Heart left ventricle (tissue), 16 donors: ENCODE data around the gene AKTIP. TPM values are rescaled to one million over a fixed set of nuclear protein-coding genes. Genes with fewer than 3 reads are reported as not detected.

Experiments
- ATAC-seq, 4 donors: fragments of 200-7000 bp; cut with Tn5 transposase; one replicate each; pipeline ENCODE4 v1.9.1; 2020 to 2022; ENCODE audit warnings: moderate library complexity in 4 of 4, mild to moderate bottlenecking in 3 of 4, moderate number of reproducible peaks in 1 of 4
- DNase-seq, 5 donors: peaks; one replicate each; pipeline ENCODE4 v3.0.0-alpha.2; 2020
- H3K27ac ChIP-seq, 12 donors: fragments of 200-600 bp; sonication (generic) in 4 of 12; one replicate each; pipeline versions ENCODE4 v1.5.0 to v1.8.0; 2016 to 2022; ENCODE audit warnings: mild to moderate bottlenecking in 2 of 12
- H3K27me3 ChIP-seq, 9 donors: fragments of 200-600 bp; sonication (generic) in 2 of 9; one replicate each; pipeline versions ENCODE4 v1.5.1 to v1.8.0; 2016 to 2022; ENCODE audit warnings: mild to moderate bottlenecking in 3 of 9
- H3K36me3 ChIP-seq, 9 donors: fragments of 200-600 bp; sonication (generic) in 2 of 9; one replicate each; pipeline versions ENCODE4 v1.5.0 to v1.8.0; 2018 to 2022; ENCODE audit warnings: mild to moderate bottlenecking in 2 of 9
- H3K4me1 ChIP-seq, 12 donors: fragments of 200-600 bp; sonication (generic) in 4 of 12; one replicate each; pipeline versions ENCODE4 v1.5.0 to v1.8.0; 2016 to 2022; ENCODE audit warnings: mild to moderate bottlenecking in 3 of 12
- H3K4me3 ChIP-seq, 12 donors: fragments of 200-600 bp; sonication (generic) in 4 of 12; one replicate each; pipeline versions ENCODE4 v1.5.0 to v1.8.0; 2017 to 2022; ENCODE audit warnings: mild to moderate bottlenecking in 9 of 12, moderate library complexity in 4 of 12
- H3K9me3 ChIP-seq, 12 donors: fragments of 200-600 bp; sonication (generic) in 4 of 12; one replicate each; pipeline versions ENCODE4 v1.5.0 to v1.8.0; 2016 to 2022; ENCODE audit warnings: mild to moderate bottlenecking in 1 of 12
- CTCF ChIP-seq, 12 donors: fragments of 200-600 bp; sonication (generic) in 4 of 12; IDR thresholded peaks; one replicate each; pipeline versions ENCODE4 v1.5.0 to v1.8.0; 2018 to 2022; ENCODE audit warnings: antibody characterized with exemption in 12 of 12, mild to moderate bottlenecking in 5 of 12
- POLR2A ChIP-seq, 2 donors: fragments of 450-650 bp; IDR thresholded peaks; one replicate each; pipeline ENCODE4 v1.6.1; 2017; ENCODE audit warnings: antibody characterized with exemption in 2 of 2, mild to moderate bottlenecking in 2 of 2, moderate library complexity in 2 of 2
- WGBS, 4 donors: extraction: QIAGEN DNeasy Blood & Tissue Kit in 2 of 4; methylation state at CpG; one replicate each; pipeline versions ENCODE4 v1.1.5 to v1.1.7; 2013 to 2018; 5-methylcytosine and 5-hydroxymethylcytosine counted together
- intact Hi-C, 10 donors: fragments of 100-400 bp; cut with DNase I; formaldehyde crosslinking; loops; one replicate each; pipeline versions ENCODE4 v1.11.1 to v1.14.2; 2022
- polyA plus RNA-seq, 2 donors: library from polyadenylated mRNA; stranded (reverse); fragments of 200-250 nt; gene quantifications; one replicate each; pipeline ENCODE4 v1.2.3, GENCODE V29; 2013
- total RNA-seq, 9 donors: library from RNA; depleted of rRNA in 2 of 9; stranded (reverse); fragments of >200 nt in 2 of 9; fragmentation: NEBNext Ultra II Directional in 3 of 9; extraction: Animal tissue kit (Norgen Biotek cat#: 25700) in 3 of 9; gene quantifications; one replicate each; pipeline versions ENCODE4 v1.1.0 to v1.2.4, GENCODE V29; 2016 to 2023
- donor health status: ischemic (EF 13 %, LVEDD 7.1; RV severe dilation, severe dysfunction).
- donor health status: healthy with polysubstance abuse.
- donor health status: DM: no; HTN: yes; CAD: no.
- donor health status: DM: no; HTN: no; CAD: no.
- donor health status: ischemic (EF 25% LVEDD 6.9; RV normal size, moderate dysfunction).
- donor health status: ischemic (EF 25% LVEDD 5.7; RV mildly dilated, moderate dysfunction).
- donor health status: healthy.
- donor health status: DM: yes; HTN: yes; CAD: no.
- donor health status: ischemic (EF 35%, LVEDD 5.7; RV mildly dilated, moderate dysfunction).
- donor health status: nonischemic (EF 11% LVEDD 7.7; RV severe dilation, severe dysfunction).
- donor health status: DM: yes; HTN: yes; CAD: no.
- donor health status: PGD.
- donor health status: ischemic (EF 29% LVEDD 5.4; RV normal size, mild dysfunction).
- donor health status: nonischemic (EF 23%, LVEDD 6.1; RV moderate dilation, normal function).

AKTIP gene
- total and polyA plus RNA-seq, 11 donors: 33.6 to 108 (median 81.8) TPM

DNA sequence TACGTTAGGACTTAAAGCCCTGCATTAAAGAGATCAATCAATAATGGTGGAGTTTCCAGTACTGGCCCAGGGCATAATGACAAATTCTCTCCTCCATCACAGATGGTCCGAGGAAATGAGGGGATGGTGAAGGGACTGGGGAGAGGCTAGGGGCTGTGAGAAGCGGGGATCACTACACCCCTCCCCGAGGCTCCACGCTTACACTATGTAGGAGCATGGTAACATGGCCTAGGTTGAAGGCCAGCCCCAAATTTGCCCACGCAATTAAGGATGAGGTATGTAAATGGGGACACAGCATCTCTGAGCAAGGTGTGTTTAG is 8.0 kb upstream of the AKTIP start:
- H3K4me3 ChIP-seq: no peak overlapping the region
- DNase-seq (no peak), ATAC-seq (no peak)
- TF ChIP-seq CTCF (IDR thresholded peaks at IDR 0.05) (no peak), POLR2A (IDR thresholded peaks at IDR 0.05) (no peak)
- H3K9me3 ChIP-seq: peaks cover 0 to 5% (median 0%) of the 10 kb centered on the region in 12 donors
- intact Hi-C loops: loop anchor here in 2 of 10 donors (10.0 kb wide), 2 partner anchors 76 to 186 kb away; partner anchors contain the start of gene RBL2 (in 1 of the 2)
- peaks cover 5 to 31% (median 13%) of the 10 kb centered on the region in 12 donors for H3K4me1 ChIP-seq
- 89 to 96% (median 90%) methylated on average over 6 of the region's 6 CpGs for WGBS, 4 donors
- peak overlapping the region; percentile 60 to 88 (median 83) for H3K27ac ChIP-seq
- no peaks in the 10 kb centered on the region for H3K27me3 ChIP-seq
- no peaks in the 10 kb centered on the region for H3K36me3 ChIP-seq

GRCh38 chr16:53510704-53511070 is 7.7 kb upstream of the AKTIP start:
- intact Hi-C loops: loop anchor here in 2 of 10 donors (10.0 kb wide), 2 partner anchors 76 to 186 kb away; partner anchors contain the start of gene RBL2 (in 1 of the 2)
- no peak overlapping the region for H3K4me3 ChIP-seq
- H3K4me1 ChIP-seq: peaks cover 5 to 28% (median 12%) of the 10 kb centered on the region in 12 donors
- peaks cover 0 to 5% (median 0%) of the 10 kb centered on the region in 12 donors for H3K9me3 ChIP-seq
- no peaks in the 10 kb centered on the region for H3K36me3 ChIP-seq
- H3K27ac ChIP-seq: peak overlapping the region; percentile 60 to 88 (median 83)
- no peaks in the 10 kb centered on the region for H3K27me3 ChIP-seq
- 28 to 44% (median 35%) methylated on average over 2 of the region's 2 CpGs for WGBS, 4 donors
- TF ChIP-seq CTCF (IDR thresholded peaks at IDR 0.05) (peak in 2 of 12 donors; percentile 9 to 11), POLR2A (IDR thresholded peaks at IDR 0.05) (no peak)
- ATAC-seq (no peak), DNase-seq (no peak)

- DNase-seq (peak; percentile 70 to 83 (median 74)), ATAC-seq (peak; percentile 70 to 79 (median 76))
- no peak for TF ChIP-seq POLR2A (IDR thresholded peaks at IDR 0.05)
- peak; percentile 91 to 99 (median 96) for TF ChIP-seq CTCF (IDR thresholded peaks at IDR 0.05)
- H3K27me3 ChIP-seq: no peaks in the 10 kb centered on the region
- peak overlapping the region; percentile 60 to 88 (median 83) for H3K27ac ChIP-seq
- H3K9me3 ChIP-seq: peaks cover 0 to 4% (median 0%) of the 10 kb centered on the region in 12 donors
- WGBS, 4 donors: 29 to 41% (median 37%) methylated on average over 29 of the region's 29 CpGs
- peaks cover 6 to 29% (median 16%) of the 10 kb centered on the region in 12 donors for H3K4me1 ChIP-seq
- intact Hi-C loops: loop anchor here in 5 of 10 donors (5.0 to 10.0 kb wide), 4 partner anchors 73 to 455 kb away; partner anchors contain the start of genes RBL2 (in 3 of the 5), CHD9 (in 1 of the 5) and CHD9NB (in 1 of the 5)
- no peaks in the 10 kb centered on the region for H3K36me3 ChIP-seq
- H3K4me3 ChIP-seq: peak overlapping the region in 6 of 12 donors; percentile 9 to 36 (median 26)
Observed at GRCh38 chr16:53509906-53510703, 7.1 kb upstream of the AKTIP start.

GRCh38 chr16:53507464-53508179 is 4.6 kb upstream of the AKTIP start:
- Histone ChIP-seq H3K4me3 (no peak overlapping the region), H3K27me3 (no peaks in the 10 kb centered on the region), H3K4me1 (peaks cover 8 to 46% (median 28%) of the 10 kb centered on the region in 12 donors), H3K27ac (no peak overlapping the region), H3K9me3 (no peaks in the 10 kb centered on the region), H3K36me3 (no peaks in the 10 kb centered on the region)
- no peak for TF ChIP-seq POLR2A (IDR thresholded peaks at IDR 0.05)
- TF ChIP-seq CTCF (IDR thresholded peaks at IDR 0.05): no peak
- intact Hi-C loops: loop anchor here in 4 of 10 donors (5.0 to 10.0 kb wide), 3 partner anchors 70 to 453 kb away; partner anchors contain the start of genes RBL2 (in 2 of the 4), CHD9 (in 1 of the 4) and CHD9NB (in 1 of the 4)
- ATAC-seq: no peak
- WGBS, 4 donors: 69 to 80% (median 71%) methylated on average over 12 of the region's 12 CpGs
- no peak for DNase-seq
